SK-N-SH treated with all-trans-retinoic acid at 6 μM for 48 hours (cell line): Measurements from ENCODE around the gene TRIM31.
"Not testable (repeated sequence)": the region's sequence is repeated elsewhere in the genome, so short reads cannot be mapped to it uniquely, and the experiment has no call there.

ENCODE experiments used
- ATAC-seq: fragments of 200-7000 bp; cut with Tn5 transposase; 3 replicates; pipeline ENCODE4 v1.9.1; 2020; ENCODE audit warnings: mild to moderate bottlenecking, moderate library complexity
- ARNTL ChIP-seq: fragments of 450-650 bp; formaldehyde crosslinking; IDR thresholded peaks from 2 replicates; pipeline ENCODE4 v1.5.0; 2020; ENCODE audit warnings: low read depth, mild to moderate bottlenecking, moderate library complexity, borderline replicate concordance
- BACH2 ChIP-seq: fragments of 250-450 bp; sonication (Bioruptor Pico); IDR thresholded peaks from 2 replicates; pipeline ENCODE4 v1.9.0; 2021; ENCODE audit warnings: mild to moderate bottlenecking, borderline replicate concordance
- CREB5 ChIP-seq: fragments of 250-450 bp; sonication (Bioruptor Pico); IDR thresholded peaks from 2 replicates; pipeline ENCODE4 v1.5.1; 2020; ENCODE audit warnings: low read depth, mild to moderate bottlenecking, moderate library complexity
- CSDC2 ChIP-seq: fragments of 250-450 bp; sonication (Bioruptor Pico); IDR thresholded peaks from 2 replicates; pipeline ENCODE4 v1.5.0; 2020; ENCODE audit warnings: mild to moderate bottlenecking, moderate library complexity
- CSRNP3 ChIP-seq: fragments of 250-450 bp; sonication (Bioruptor Pico); IDR thresholded peaks from 2 replicates; pipeline ENCODE4 v1.5.1; 2021; ENCODE audit warnings: mild to moderate bottlenecking, moderate library complexity
- ESRRG ChIP-seq: fragments of 250-450 bp; sonication (Bioruptor Pico); IDR thresholded peaks from 2 replicates; pipeline ENCODE4 v1.6.1; 2021; ENCODE audit warnings: mild to moderate bottlenecking
- OSR1 ChIP-seq: fragments of 250-450 bp; sonication (Bioruptor Pico); IDR thresholded peaks from 2 replicates; pipeline ENCODE4 v1.8.0; 2022; ENCODE audit warnings: moderate library complexity, mild to moderate bottlenecking, inconsistent platforms
- POU6F1 ChIP-seq: fragments of 250-450 bp; sonication (Bioruptor Pico); IDR thresholded peaks from 2 replicates; pipeline ENCODE4 v1.8.0; 2021; ENCODE audit warnings: low read depth, mild to moderate bottlenecking, moderate library complexity, borderline replicate concordance
- PPARA ChIP-seq: fragments of 250-450 bp; sonication (Bioruptor Pico); IDR thresholded peaks from 2 replicates; pipeline ENCODE4 v1.5.0; 2020; ENCODE audit warnings: mild to moderate bottlenecking, borderline replicate concordance
- RARB ChIP-seq: fragments of 250-450 bp; sonication (Bioruptor Pico); IDR thresholded peaks from 2 replicates; pipeline ENCODE4 v1.8.0; 2021; ENCODE audit warnings: mild to moderate bottlenecking, moderate library complexity
- SNAI2 ChIP-seq: fragments of 250-450 bp; sonication (Bioruptor Pico); IDR thresholded peaks from 2 replicates; pipeline ENCODE4 v1.5.0; 2020; ENCODE audit warnings: mild to moderate bottlenecking, moderate library complexity
- TCF4 ChIP-seq: fragments of 250-450 bp; sonication (Bioruptor Pico); IDR thresholded peaks from 2 replicates; pipeline ENCODE4 v1.8.0; 2021; ENCODE audit warnings: mild to moderate bottlenecking, moderate library complexity, borderline replicate concordance
- TOX ChIP-seq: fragments of 250-450 bp; sonication (Bioruptor Pico); IDR thresholded peaks from 2 replicates; pipeline ENCODE4 v1.8.0; 2021; ENCODE audit warnings: mild to moderate bottlenecking, moderate library complexity, borderline replicate concordance
- TSHZ2 ChIP-seq: fragments of 250-450 bp; sonication (Bioruptor Pico); IDR thresholded peaks from 2 replicates; pipeline ENCODE4 v1.5.0; 2020; ENCODE audit warnings: mild to moderate bottlenecking, moderate library complexity
- ZC3H10 ChIP-seq: fragments of 250-450 bp; sonication (Bioruptor Pico); IDR thresholded peaks from 2 replicates; pipeline ENCODE4 v1.5.1; 2021; ENCODE audit warnings: mild to moderate bottlenecking, moderate library complexity
- ZFP3 ChIP-seq: fragments of 250-450 bp; sonication (Bioruptor Pico); IDR thresholded peaks from 2 replicates; pipeline ENCODE4 v1.5.0; 2020; ENCODE audit warnings: mild to moderate bottlenecking, moderate library complexity
- ZFP30 ChIP-seq: fragments of 450-650 bp; formaldehyde crosslinking; IDR thresholded peaks from 2 replicates; pipeline ENCODE4 v1.5.0; 2022; ENCODE audit warnings: mild to moderate bottlenecking, moderate library complexity
- ZNF70 ChIP-seq: fragments of 450-650 bp; formaldehyde crosslinking; IDR thresholded peaks from 2 replicates; pipeline ENCODE4 v1.5.0; 2020; ENCODE audit warnings: mild to moderate bottlenecking, moderate library complexity
- ZNF8 ChIP-seq: fragments of 450-650 bp; formaldehyde crosslinking; IDR thresholded peaks from 2 replicates; pipeline ENCODE4 v1.5.0; 2020; ENCODE audit warnings: mild to moderate bottlenecking, moderate library complexity

TRIM31 gene

GRCh38 chr6:30143780-30144179, 30.9 kb upstream of the TRIM31 start:
- no peak for TF ChIP-seq ZNF8 (CRISPR knock-in tag)
- TF ChIP-seq TCF4 (CRISPR knock-in tag), result peak; percentile 86; the same call in 1 of the 2 replicates
- no peak for ATAC-seq

- TF ChIP-seq TCF4 (CRISPR knock-in tag) (no peak), RARB (CRISPR knock-in tag) (no peak), ZNF70 (no peak), ESRRG (no peak), ARNTL (CRISPR knock-in tag) (no peak), CSRNP3 (no peak), OSR1 (CRISPR knock-in tag) (no peak), ZFP30 (no peak), CSDC2 (CRISPR knock-in tag) (no peak), TOX (CRISPR knock-in tag) (no peak)
- ATAC-seq, result no peak
Observed at GRCh38 chr6:30142665-30143064, 29.8 kb upstream of the TRIM31 start.

- ATAC-seq, result not testable (repeated sequence)
Observed at GRCh38 chr6:30140240-30140639, 27.4 kb upstream of the TRIM31 start.

GRCh38 chr6:30136570-30137286, 23.8 kb upstream of the TRIM31 start:
- no peak for TF ChIP-seq POU6F1 (CRISPR knock-in tag)
- TF ChIP-seq ARNTL (CRISPR knock-in tag), result no peak
- no peak for TF ChIP-seq ZNF8 (CRISPR knock-in tag)
- TF ChIP-seq ZFP3 (CRISPR knock-in tag), result no peak
- no peak for TF ChIP-seq SNAI2 (CRISPR knock-in tag)
- no peak for TF ChIP-seq ESRRG
- TF ChIP-seq OSR1 (CRISPR knock-in tag), result no peak
- TF ChIP-seq CREB5 (CRISPR knock-in tag), result no peak
- no peak for TF ChIP-seq ZFP30
- TF ChIP-seq PPARA (CRISPR knock-in tag), result no peak
- TF ChIP-seq RARB (CRISPR knock-in tag), result no peak
- no peak for TF ChIP-seq ZC3H10 (CRISPR knock-in tag)
- no peak for ATAC-seq

GRCh38 chr6:30135757-30136156, 22.9 kb upstream of the TRIM31 start, which contains the start of gene TRIM40:
Gene TRIM40, plus strand, starts transcription at chr6:30136140. Its CDS starts 897 bp downstream, at chr6:30137037.
- TF ChIP-seq OSR1 (CRISPR knock-in tag), result no peak
- no peak for TF ChIP-seq BACH2 (CRISPR knock-in tag)
- TF ChIP-seq TOX (CRISPR knock-in tag), result no peak
- TF ChIP-seq POU6F1 (CRISPR knock-in tag), result no peak
- TF ChIP-seq TSHZ2 (CRISPR knock-in tag), result no peak
- TF ChIP-seq ZC3H10 (CRISPR knock-in tag), result no peak
- TF ChIP-seq PPARA (CRISPR knock-in tag), result no peak
- no peak for ATAC-seq
